ENCODE results near the gene PRKCE.
"Not testable (repeated sequence)": the region's sequence is repeated elsewhere in the genome, so short reads cannot be mapped to it uniquely, and the experiment has no call there.

DNA sequence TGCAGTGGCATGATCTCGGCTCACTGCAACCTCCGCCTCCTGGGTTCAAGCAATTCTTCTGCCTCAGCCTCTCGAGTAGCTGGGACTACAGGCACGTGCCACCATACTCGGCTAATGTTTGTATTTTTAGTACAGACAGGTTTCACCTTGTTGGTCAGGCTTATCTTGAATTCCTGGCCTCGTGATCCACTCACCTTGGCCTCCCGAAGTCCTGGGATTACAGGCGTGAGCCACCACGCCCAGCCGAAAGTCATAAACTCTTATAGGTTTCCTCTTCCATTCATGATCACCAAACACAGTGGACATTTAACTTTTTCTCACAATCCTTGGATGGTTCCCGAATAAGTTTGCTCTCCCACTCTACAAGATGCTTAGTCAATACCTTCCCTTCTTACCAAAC is 552.2 kb downstream of the PRKCE start:
- not testable (repeated sequence) for TF ChIP-seq TAF1 (IDR thresholded peaks at IDR 0.05; ENCODE audit: borderline replicate concordance, low read depth, low read length); POLR2AphosphoS5 (IDR thresholded peaks at IDR 0.05; ENCODE audit: low read depth, low read length); POLR2A (IDR thresholded peaks at IDR 0.05; ENCODE audit: low read depth, low read length)
